ENCODE data around the gene THAP8. TPM values are rescaled to one million over a fixed set of nuclear protein-coding genes. Genes with fewer than 3 reads are reported as not detected.

Gene THAP8
- total and polyA plus RNA-seq, 2 of the 13 experiments (the other 11 are each of a cell fraction or from before 2014, with no cell fraction given): 1.7 to 3.7 TPM

DNA sequence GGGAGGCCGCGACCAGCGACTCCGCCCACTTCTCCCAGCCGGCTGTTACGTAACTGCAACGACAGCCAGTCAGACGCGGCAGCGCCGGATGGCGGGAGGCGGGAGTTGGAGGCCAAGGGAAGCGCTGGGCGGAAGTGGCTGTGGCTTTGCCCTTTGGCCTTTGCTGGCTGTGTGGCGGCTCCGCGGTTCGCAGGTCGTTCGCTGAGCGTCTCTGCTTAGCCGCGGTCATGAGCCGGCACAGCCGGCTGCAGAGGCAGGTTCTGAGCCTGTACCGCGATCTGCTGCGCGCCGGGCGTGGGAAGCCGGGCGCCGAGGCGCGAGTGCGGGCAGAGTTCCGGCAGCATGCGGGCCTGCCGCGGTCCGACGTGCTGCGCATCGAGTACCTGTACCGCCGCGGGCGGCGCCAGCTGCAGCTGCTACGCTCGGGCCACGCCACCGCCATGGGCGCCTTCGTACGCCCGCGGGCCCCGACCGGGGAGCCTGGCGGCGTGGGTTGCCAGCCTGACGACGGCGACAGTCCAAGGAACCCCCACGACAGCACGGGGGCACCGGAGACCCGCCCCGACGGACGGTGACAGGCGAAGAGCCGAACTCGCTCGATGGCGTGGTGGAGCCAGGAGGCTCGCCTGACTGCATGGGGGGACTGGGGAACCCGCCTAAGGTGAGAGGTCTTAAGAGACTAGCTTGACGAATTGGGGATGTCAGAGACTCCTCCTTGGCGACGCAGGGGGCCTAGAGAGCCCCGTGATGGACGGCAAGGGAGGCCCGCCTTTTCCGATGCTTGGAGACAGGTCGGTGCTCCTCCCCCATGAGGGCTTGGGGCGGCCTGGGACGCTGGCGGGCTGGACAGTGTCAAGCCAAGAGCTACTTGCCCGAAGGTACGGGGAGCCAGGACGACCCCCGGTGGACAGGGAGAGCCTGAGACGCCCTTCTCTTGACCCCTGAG is 58.8 kb downstream of the THAP8 start, which contains the start of gene SDHAF1 (continued):
- TF ChIP-seq, protein P1, sequence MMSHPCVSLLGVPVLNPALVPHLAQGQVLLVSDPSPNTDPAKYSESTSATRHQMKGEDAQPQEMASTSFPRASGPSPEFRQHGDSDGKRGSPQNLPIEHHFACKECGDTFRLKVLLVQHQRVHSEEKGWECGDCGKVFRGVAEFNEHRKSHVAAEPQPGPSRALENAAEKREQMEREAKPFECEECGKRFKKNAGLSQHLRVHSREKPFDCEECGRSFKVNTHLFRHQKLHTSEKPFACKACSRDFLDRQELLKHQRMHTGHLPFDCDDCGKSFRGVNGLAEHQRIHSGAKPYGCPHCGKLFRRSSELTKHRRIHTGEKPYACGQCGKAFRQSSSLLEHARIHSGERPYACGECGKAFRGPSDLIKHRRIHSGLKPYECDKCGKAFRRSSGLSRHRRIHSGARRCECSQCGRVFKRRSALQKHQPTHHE (CRISPR knock-in tag; IDR thresholded peaks at IDR 0.05; ENCODE audit: borderline replicate concordance): no peak
- TF ChIP-seq RFXANK (CRISPR knock-in tag; IDR thresholded peaks at IDR 0.05) (no peak), HNF4A (CRISPR knock-in tag; IDR thresholded peaks at IDR 0.05) (peak; percentile 75), ZNF24 (IDR thresholded peaks at IDR 0.05) (no peak), MTF1 (CRISPR knock-in tag; IDR thresholded peaks at IDR 0.05) (no peak), ZNF563 (CRISPR knock-in tag; IDR thresholded peaks at IDR 0.05) (peak; percentile 95), NCOA2 (CRISPR knock-in tag; IDR thresholded peaks at IDR 0.05) (no peak), YEATS2 (CRISPR knock-in tag; IDR thresholded peaks at IDR 0.05; ENCODE audit: borderline replicate concordance) (peak; percentile 73), CC2D1A (CRISPR knock-in tag; IDR thresholded peaks at IDR 0.05) (no peak), SMAD3 (CRISPR knock-in tag; IDR thresholded peaks at IDR 0.05) (no peak), ZNF816 (CRISPR knock-in tag; IDR thresholded peaks at IDR 0.05; ENCODE audit: borderline replicate concordance) (peak; percentile 49; the same call in 1 of the 2 replicates), HOXA7 (CRISPR knock-in tag; IDR thresholded peaks at IDR 0.05) (no peak), RAD51 (IDR thresholded peaks at IDR 0.05; ENCODE audit: borderline replicate concordance) (no peak)
- TF ChIP-seq, protein P2, sequence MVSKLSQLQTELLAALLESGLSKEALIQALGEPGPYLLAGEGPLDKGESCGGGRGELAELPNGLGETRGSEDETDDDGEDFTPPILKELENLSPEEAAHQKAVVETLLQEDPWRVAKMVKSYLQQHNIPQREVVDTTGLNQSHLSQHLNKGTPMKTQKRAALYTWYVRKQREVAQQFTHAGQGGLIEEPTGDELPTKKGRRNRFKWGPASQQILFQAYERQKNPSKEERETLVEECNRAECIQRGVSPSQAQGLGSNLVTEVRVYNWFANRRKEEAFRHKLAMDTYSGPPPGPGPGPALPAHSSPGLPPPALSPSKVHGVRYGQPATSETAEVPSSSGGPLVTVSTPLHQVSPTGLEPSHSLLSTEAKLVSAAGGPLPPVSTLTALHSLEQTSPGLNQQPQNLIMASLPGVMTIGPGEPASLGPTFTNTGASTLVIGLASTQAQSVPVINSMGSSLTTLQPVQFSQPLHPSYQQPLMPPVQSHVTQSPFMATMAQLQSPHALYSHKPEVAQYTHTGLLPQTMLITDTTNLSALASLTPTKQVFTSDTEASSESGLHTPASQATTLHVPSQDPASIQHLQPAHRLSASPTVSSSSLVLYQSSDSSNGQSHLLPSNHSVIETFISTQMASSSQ (IDR thresholded peaks at IDR 0.05; ENCODE audit: low read depth): no peak
- TF ChIP-seq, protein P2 (CRISPR knock-in tag; IDR thresholded peaks at IDR 0.05; ENCODE audit: borderline replicate concordance): no peak; the same call in none of the 2 replicates
- TF ChIP-seq, protein P3, sequence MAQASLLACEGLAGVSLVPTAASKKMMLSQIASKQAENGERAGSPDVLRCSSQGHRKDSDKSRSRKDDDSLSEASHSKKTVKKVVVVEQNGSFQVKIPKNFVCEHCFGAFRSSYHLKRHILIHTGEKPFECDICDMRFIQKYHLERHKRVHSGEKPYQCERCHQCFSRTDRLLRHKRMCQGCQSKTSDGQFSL (CRISPR knock-in tag; IDR thresholded peaks at IDR 0.05): no peak
- TF ChIP-seq, protein P4, sequence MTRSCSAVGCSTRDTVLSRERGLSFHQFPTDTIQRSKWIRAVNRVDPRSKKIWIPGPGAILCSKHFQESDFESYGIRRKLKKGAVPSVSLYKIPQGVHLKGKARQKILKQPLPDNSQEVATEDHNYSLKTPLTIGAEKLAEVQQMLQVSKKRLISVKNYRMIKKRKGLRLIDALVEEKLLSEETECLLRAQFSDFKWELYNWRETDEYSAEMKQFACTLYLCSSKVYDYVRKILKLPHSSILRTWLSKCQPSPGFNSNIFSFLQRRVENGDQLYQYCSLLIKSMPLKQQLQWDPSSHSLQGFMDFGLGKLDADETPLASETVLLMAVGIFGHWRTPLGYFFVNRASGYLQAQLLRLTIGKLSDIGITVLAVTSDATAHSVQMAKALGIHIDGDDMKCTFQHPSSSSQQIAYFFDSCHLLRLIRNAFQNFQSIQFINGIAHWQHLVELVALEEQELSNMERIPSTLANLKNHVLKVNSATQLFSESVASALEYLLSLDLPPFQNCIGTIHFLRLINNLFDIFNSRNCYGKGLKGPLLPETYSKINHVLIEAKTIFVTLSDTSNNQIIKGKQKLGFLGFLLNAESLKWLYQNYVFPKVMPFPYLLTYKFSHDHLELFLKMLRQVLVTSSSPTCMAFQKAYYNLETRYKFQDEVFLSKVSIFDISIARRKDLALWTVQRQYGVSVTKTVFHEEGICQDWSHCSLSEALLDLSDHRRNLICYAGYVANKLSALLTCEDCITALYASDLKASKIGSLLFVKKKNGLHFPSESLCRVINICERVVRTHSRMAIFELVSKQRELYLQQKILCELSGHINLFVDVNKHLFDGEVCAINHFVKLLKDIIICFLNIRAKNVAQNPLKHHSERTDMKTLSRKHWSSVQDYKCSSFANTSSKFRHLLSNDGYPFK (CRISPR knock-in tag; IDR thresholded peaks at IDR 0.05; ENCODE audit: borderline replicate concordance): peak; percentile 63; the same call in 1 of the 2 replicates
- TF ChIP-seq, protein P5, sequence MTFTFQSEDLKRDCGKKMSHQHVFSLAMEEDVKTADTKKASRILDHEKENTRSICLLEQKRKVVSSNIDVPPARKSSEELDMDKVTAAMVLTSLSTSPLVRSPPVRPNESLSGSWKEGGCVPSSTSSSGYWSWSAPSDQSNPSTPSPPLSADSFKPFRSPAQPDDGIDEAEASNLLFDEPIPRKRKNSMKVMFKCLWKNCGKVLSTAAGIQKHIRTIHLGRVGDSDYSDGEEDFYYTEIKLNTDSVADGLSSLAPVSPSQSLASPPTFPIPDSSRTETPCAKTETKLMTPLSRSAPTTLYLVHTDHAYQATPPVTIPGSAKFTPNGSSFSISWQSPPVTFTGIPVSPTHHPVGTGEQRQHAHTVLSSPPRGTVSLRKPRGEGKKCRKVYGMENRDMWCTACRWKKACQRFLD (CRISPR knock-in tag; IDR thresholded peaks at IDR 0.05; ENCODE audit: borderline replicate concordance): peak; percentile 56; the same call in 1 of the 2 replicates
